ENCODE data around the gene KCNQ5.

DNA sequence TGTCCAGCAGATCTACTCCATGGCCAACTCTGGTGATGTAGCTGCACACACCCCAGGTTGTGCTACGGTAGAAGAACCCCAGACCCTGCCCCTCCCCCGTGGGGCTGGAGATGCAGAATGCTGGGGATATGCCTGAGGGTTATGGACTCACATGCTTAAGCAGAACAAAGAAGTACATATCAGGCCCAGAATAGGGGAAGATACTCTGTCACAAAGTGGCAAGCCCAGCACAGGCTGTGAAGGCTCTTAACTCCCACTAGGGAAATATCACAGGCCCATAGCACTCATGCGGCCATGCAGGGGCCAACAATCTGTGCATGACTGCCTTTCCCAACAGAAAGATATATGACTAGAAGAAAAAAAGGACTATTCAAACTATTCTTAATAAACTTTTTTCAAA, 234.9 kb downstream of the KCNQ5 start:
- TF ChIP-seq, protein P1, sequence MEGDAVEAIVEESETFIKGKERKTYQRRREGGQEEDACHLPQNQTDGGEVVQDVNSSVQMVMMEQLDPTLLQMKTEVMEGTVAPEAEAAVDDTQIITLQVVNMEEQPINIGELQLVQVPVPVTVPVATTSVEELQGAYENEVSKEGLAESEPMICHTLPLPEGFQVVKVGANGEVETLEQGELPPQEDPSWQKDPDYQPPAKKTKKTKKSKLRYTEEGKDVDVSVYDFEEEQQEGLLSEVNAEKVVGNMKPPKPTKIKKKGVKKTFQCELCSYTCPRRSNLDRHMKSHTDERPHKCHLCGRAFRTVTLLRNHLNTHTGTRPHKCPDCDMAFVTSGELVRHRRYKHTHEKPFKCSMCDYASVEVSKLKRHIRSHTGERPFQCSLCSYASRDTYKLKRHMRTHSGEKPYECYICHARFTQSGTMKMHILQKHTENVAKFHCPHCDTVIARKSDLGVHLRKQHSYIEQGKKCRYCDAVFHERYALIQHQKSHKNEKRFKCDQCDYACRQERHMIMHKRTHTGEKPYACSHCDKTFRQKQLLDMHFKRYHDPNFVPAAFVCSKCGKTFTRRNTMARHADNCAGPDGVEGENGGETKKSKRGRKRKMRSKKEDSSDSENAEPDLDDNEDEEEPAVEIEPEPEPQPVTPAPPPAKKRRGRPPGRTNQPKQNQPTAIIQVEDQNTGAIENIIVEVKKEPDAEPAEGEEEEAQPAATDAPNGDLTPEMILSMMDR (IDR thresholded peaks at IDR 0.05; ENCODE audit: low read depth, low read length): no peak
- TF ChIP-seq EZH2phosphoT487 (IDR thresholded peaks at IDR 0.05; ENCODE audit: low read depth): no peak
